Heart left ventricle (tissue), 16 donors: ENCODE data around the gene MAPK12. TPM values are rescaled to one million over a fixed set of nuclear protein-coding genes. Genes with fewer than 3 reads are reported as not detected.
A peak's percentile ranks its signal among the peaks of the same experiment; 100 is the strongest.

ENCODE experiments used
- ATAC-seq, 4 donors: fragments of 200-7000 bp; cut with Tn5 transposase; one replicate each; pipeline ENCODE4 v1.9.1; 2020 to 2022; ENCODE audit warnings: moderate library complexity in 4 of 4, mild to moderate bottlenecking in 3 of 4, moderate number of reproducible peaks in 1 of 4
- DNase-seq, 5 donors: peaks; one replicate each; pipeline ENCODE4 v3.0.0-alpha.2; 2020
- H3K27ac ChIP-seq, 12 donors: fragments of 200-600 bp; sonication (generic) in 4 of 12; one replicate each; pipeline versions ENCODE4 v1.5.0 to v1.8.0; 2016 to 2022; ENCODE audit warnings: mild to moderate bottlenecking in 2 of 12
- H3K27me3 ChIP-seq, 9 donors: fragments of 200-600 bp; sonication (generic) in 2 of 9; one replicate each; pipeline versions ENCODE4 v1.5.1 to v1.8.0; 2016 to 2022; ENCODE audit warnings: mild to moderate bottlenecking in 3 of 9
- H3K36me3 ChIP-seq, 9 donors: fragments of 200-600 bp; sonication (generic) in 2 of 9; one replicate each; pipeline versions ENCODE4 v1.5.0 to v1.8.0; 2018 to 2022; ENCODE audit warnings: mild to moderate bottlenecking in 2 of 9
- H3K4me1 ChIP-seq, 12 donors: fragments of 200-600 bp; sonication (generic) in 4 of 12; one replicate each; pipeline versions ENCODE4 v1.5.0 to v1.8.0; 2016 to 2022; ENCODE audit warnings: mild to moderate bottlenecking in 3 of 12
- H3K4me3 ChIP-seq, 12 donors: fragments of 200-600 bp; sonication (generic) in 4 of 12; one replicate each; pipeline versions ENCODE4 v1.5.0 to v1.8.0; 2017 to 2022; ENCODE audit warnings: mild to moderate bottlenecking in 9 of 12, moderate library complexity in 4 of 12
- H3K9me3 ChIP-seq, 12 donors: fragments of 200-600 bp; sonication (generic) in 4 of 12; one replicate each; pipeline versions ENCODE4 v1.5.0 to v1.8.0; 2016 to 2022; ENCODE audit warnings: mild to moderate bottlenecking in 1 of 12
- CTCF ChIP-seq, 12 donors: fragments of 200-600 bp; sonication (generic) in 4 of 12; IDR thresholded peaks; one replicate each; pipeline versions ENCODE4 v1.5.0 to v1.8.0; 2018 to 2022; ENCODE audit warnings: antibody characterized with exemption in 12 of 12, mild to moderate bottlenecking in 5 of 12
- POLR2A ChIP-seq, 2 donors: fragments of 450-650 bp; IDR thresholded peaks; one replicate each; pipeline ENCODE4 v1.6.1; 2017; ENCODE audit warnings: antibody characterized with exemption in 2 of 2, mild to moderate bottlenecking in 2 of 2, moderate library complexity in 2 of 2
- WGBS, 4 donors: extraction: QIAGEN DNeasy Blood & Tissue Kit in 2 of 4; methylation state at CpG; one replicate each; pipeline versions ENCODE4 v1.1.5 to v1.1.7; 2013 to 2018; 5-methylcytosine and 5-hydroxymethylcytosine counted together
- intact Hi-C, 10 donors: fragments of 100-400 bp; cut with DNase I; formaldehyde crosslinking; loops; one replicate each; pipeline versions ENCODE4 v1.11.1 to v1.14.2; 2022
- polyA plus RNA-seq, 2 donors: library from polyadenylated mRNA; stranded (reverse); fragments of 200-250 nt; gene quantifications; one replicate each; pipeline ENCODE4 v1.2.3, GENCODE V29; 2013
- total RNA-seq, 9 donors: library from RNA; depleted of rRNA in 2 of 9; stranded (reverse); fragments of >200 nt in 2 of 9; fragmentation: NEBNext Ultra II Directional in 3 of 9; extraction: Animal tissue kit (Norgen Biotek cat#: 25700) in 3 of 9; gene quantifications; one replicate each; pipeline versions ENCODE4 v1.1.0 to v1.2.4, GENCODE V29; 2016 to 2023
- donor health status: ischemic (EF 13 %, LVEDD 7.1; RV severe dilation, severe dysfunction).
- donor health status: healthy with polysubstance abuse.
- donor health status: DM: no; HTN: yes; CAD: no.
- donor health status: DM: no; HTN: no; CAD: no.
- donor health status: ischemic (EF 25% LVEDD 6.9; RV normal size, moderate dysfunction).
- donor health status: ischemic (EF 25% LVEDD 5.7; RV mildly dilated, moderate dysfunction).
- donor health status: healthy.
- donor health status: DM: yes; HTN: yes; CAD: no.
- donor health status: ischemic (EF 35%, LVEDD 5.7; RV mildly dilated, moderate dysfunction).
- donor health status: nonischemic (EF 11% LVEDD 7.7; RV severe dilation, severe dysfunction).
- donor health status: DM: yes; HTN: yes; CAD: no.
- donor health status: PGD.
- donor health status: ischemic (EF 29% LVEDD 5.4; RV normal size, mild dysfunction).
- donor health status: nonischemic (EF 23%, LVEDD 6.1; RV moderate dilation, normal function).

Gene MAPK12
- total and polyA plus RNA-seq, 11 donors: 11.6 to 18.0 (median 15.5) TPM

GRCh38 chr22:50292643-50293440, 31.4 kb upstream of the MAPK12 start:
- no peak for DNase-seq
- TF ChIP-seq POLR2A (IDR thresholded peaks at IDR 0.05) (no peak), CTCF (IDR thresholded peaks at IDR 0.05) (no peak)
- intact Hi-C loops: loop anchor here in 4 of 10 donors (5.0 kb wide), 1 partner anchor 34 kb away; the partner anchor contains the start of gene DENND6B (in 4 of the 4)

GRCh38 chr22:50289942-50290630, 28.6 kb upstream of the MAPK12 start:
- peaks cover 3 to 41% (median 28%) of the 10 kb centered on the region in 12 donors for H3K4me1 ChIP-seq
- H3K27ac ChIP-seq: no peak overlapping the region
- no peaks in the 10 kb centered on the region for H3K27me3 ChIP-seq
- ATAC-seq: no peak
- no peak for TF ChIP-seq POLR2A (IDR thresholded peaks at IDR 0.05)
- no peaks in the 10 kb centered on the region for H3K9me3 ChIP-seq
- intact Hi-C loops: loop anchor here in 4 of 10 donors (5.0 kb wide), 1 partner anchor 37 kb away; the partner anchor contains the start of gene DENND6B (in 4 of the 4)
- no peak for DNase-seq
- no peak overlapping the region for H3K4me3 ChIP-seq
- peaks cover 0 to 59% (median 48%) of the 10 kb centered on the region in 9 donors for H3K36me3 ChIP-seq
- 90 to 93% (median 91%) methylated on average over 22 to 37 of the region's 37 CpGs for WGBS, 4 donors

More at GRCh38 chr22:50292643-50293440, 31.4 kb upstream of the MAPK12 start:
- Histone ChIP-seq H3K4me3 (peak overlapping the region in 10 of 12 donors; percentile 3 to 46 (median 34)), H3K36me3 (peaks cover 0 to 36% (median 24%) of the 10 kb centered on the region in 9 donors), H3K27me3 (no peaks in the 10 kb centered on the region), H3K27ac (peak overlapping the region; percentile 41 to 97 (median 86)), H3K4me1 (peaks cover 3 to 67% (median 44%) of the 10 kb centered on the region in 12 donors), H3K9me3 (no peaks in the 10 kb centered on the region)
- WGBS, 4 donors: 41 to 53% (median 47%) methylated on average over 17 to 29 of the region's 29 CpGs
- ATAC-seq: no peak

- WGBS, 4 donors: 93 to 96% (median 95%) methylated on average over 36 to 57 of the region's 57 CpGs
- Histone ChIP-seq H3K27me3 (no peaks in the 10 kb centered on the region), H3K4me3 (no peak overlapping the region), H3K27ac (no peak overlapping the region), H3K4me1 (peaks cover 3 to 34% (median 22%) of the 10 kb centered on the region in 12 donors), H3K9me3 (no peaks in the 10 kb centered on the region), H3K36me3 (peaks cover 0 to 65% (median 54%) of the 10 kb centered on the region in 9 donors)
- intact Hi-C loops: no loop called here
- ATAC-seq (no peak), DNase-seq (no peak)
- TF ChIP-seq POLR2A (IDR thresholded peaks at IDR 0.05): no peak
- no peak for TF ChIP-seq CTCF (IDR thresholded peaks at IDR 0.05)
Measured at GRCh38 chr22:50289151-50289941, 27.9 kb upstream of the MAPK12 start.

GRCh38 chr22:50287731-50288130, 26.2 kb upstream of the MAPK12 start:
- no peaks in the 10 kb centered on the region for H3K27me3 ChIP-seq
- intact Hi-C loops: no loop called here
- no peaks in the 10 kb centered on the region for H3K9me3 ChIP-seq
- no peak for ATAC-seq
- DNase-seq: no peak
- TF ChIP-seq POLR2A (IDR thresholded peaks at IDR 0.05) (no peak), CTCF (IDR thresholded peaks at IDR 0.05) (no peak)
- H3K4me3 ChIP-seq: no peak overlapping the region
- 94 to 95% (median 95%) methylated on average over 16 to 31 of the region's 31 CpGs for WGBS, 4 donors
- H3K4me1 ChIP-seq: peaks cover under 1 to 18% (median 6%) of the 10 kb centered on the region in 12 donors
- H3K36me3 ChIP-seq: peaks cover 0 to 80% (median 69%) of the 10 kb centered on the region in 9 donors
- no peak overlapping the region for H3K27ac ChIP-seq
